ENCODE results near the gene MYF5. TPM values are rescaled to one million over a fixed set of nuclear protein-coding genes. Genes with fewer than 3 reads are reported as not detected.

The MYF5 gene
- total RNA-seq, 4 donors from 2014 or later = not detected

DNA sequence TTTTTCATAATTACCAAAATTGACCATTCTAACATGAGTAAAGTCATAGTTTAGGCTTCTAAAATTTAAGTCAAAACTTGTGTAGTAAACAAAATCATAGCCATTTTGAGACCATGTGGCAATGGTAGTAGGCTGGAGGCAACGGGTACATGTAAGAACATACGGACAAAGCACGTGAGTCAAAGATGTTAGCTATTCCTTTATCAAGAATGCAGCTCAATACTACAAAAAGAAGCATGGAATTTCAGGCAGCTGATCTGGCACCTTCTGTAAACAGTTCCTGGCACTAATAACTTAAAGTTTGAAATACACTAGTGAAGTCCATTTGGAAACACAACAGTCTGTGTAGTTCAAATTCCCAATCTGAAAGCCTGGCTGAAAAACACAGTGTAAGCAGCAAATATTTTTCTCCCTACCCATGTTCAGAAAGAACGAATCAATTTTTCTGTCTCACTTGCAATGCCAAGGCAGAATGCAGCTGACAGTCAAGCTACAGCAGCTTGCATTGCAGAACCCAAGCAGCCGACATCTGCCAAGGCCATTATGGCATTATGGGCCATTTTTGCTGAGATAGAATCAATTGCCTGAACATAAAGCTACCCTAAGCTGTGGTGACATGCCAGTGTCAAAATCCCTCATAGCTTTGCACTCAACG, 29.3 kb downstream of the MYF5 start:
- H3K36me3 ChIP-seq = no peaks in the 10 kb centered on the region
- no peaks in the 10 kb centered on the region for H3K9me3 ChIP-seq
- WGBS, 2 donors = 76 to 78% methylated on average over 6 of the region's 6 CpGs
- no peak overlapping the region for H3K27ac ChIP-seq
- no peaks in the 10 kb centered on the region for H3K27me3 ChIP-seq
- DNase-seq = no peak
- no peaks in the 10 kb centered on the region for H3K4me1 ChIP-seq
- no peak overlapping the region for H3K4me3 ChIP-seq (replicated peaks in 1 of 3)
- intact Hi-C loops (cut with DNase I) = no loop called here
- TF ChIP-seq, protein P1, sequence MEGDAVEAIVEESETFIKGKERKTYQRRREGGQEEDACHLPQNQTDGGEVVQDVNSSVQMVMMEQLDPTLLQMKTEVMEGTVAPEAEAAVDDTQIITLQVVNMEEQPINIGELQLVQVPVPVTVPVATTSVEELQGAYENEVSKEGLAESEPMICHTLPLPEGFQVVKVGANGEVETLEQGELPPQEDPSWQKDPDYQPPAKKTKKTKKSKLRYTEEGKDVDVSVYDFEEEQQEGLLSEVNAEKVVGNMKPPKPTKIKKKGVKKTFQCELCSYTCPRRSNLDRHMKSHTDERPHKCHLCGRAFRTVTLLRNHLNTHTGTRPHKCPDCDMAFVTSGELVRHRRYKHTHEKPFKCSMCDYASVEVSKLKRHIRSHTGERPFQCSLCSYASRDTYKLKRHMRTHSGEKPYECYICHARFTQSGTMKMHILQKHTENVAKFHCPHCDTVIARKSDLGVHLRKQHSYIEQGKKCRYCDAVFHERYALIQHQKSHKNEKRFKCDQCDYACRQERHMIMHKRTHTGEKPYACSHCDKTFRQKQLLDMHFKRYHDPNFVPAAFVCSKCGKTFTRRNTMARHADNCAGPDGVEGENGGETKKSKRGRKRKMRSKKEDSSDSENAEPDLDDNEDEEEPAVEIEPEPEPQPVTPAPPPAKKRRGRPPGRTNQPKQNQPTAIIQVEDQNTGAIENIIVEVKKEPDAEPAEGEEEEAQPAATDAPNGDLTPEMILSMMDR (IDR thresholded peaks at IDR 0.05) = no peak

DNA sequence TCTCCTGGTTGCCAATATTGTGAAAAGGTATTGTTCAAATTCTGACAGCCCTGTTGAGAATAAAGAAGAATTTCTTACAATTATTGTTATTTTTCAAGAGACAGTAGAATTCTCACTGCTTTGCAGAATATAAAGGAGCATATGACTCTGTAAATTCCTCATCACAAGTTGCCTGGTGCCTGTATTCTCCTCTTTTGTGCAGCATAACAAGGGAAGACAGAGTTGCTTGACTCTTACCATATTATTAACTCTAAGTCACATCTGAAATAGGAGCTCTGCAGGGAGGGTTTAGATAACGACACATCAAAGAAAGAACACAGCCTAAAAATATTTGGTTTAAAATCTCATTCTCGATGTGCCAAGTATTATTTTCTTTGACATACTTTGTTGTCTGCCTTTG, 31.1 kb downstream of the MYF5 start:
- Histone ChIP-seq H3K4me3 (replicated peaks in 1 of 3) (no peak overlapping the region), H3K9me3 (no peaks in the 10 kb centered on the region), H3K4me1 (no peaks in the 10 kb centered on the region), H3K27ac (no peak overlapping the region), H3K36me3 (no peaks in the 10 kb centered on the region), H3K27me3 (no peaks in the 10 kb centered on the region)
- TF ChIP-seq, protein P1 (IDR thresholded peaks at IDR 0.05) = no peak
- no peak for TF ChIP-seq POLR2A (IDR thresholded peaks at IDR 0.05)
- intact Hi-C loops (cut with DNase I) = no loop called here
- DNase-seq = no peak
- 66 to 81% methylated on average over 2 of the region's 2 CpGs for WGBS, 2 donors

DNA sequence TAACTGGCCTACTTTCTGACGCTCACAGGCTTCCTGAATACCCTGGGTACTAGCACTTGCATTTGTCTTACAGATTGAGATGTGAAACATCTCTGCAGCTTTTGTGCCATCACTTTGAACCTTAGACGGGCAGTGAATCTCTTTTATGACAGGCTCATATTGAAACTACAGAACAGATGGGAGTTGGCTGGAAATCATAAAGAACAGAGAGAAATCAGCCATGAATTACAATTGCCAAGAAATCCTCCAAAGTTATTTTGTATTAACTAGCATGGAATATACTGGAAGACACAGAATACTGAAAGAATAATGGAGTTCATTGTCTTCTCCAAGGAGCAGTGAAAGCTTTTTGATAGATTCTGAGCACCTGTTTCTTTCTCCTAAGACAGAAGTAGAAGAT, 32.7 kb downstream of the MYF5 start:
- no peak for DNase-seq
- no peak overlapping the region for H3K4me3 ChIP-seq (replicated peaks in 1 of 3)
- no peak overlapping the region for H3K27ac ChIP-seq
- H3K4me1 ChIP-seq = no peaks in the 10 kb centered on the region
- no peaks in the 10 kb centered on the region for H3K36me3 ChIP-seq
- TF ChIP-seq POLR2A (IDR thresholded peaks at IDR 0.05) = no peak
- TF ChIP-seq, protein P1 (IDR thresholded peaks at IDR 0.05) = no peak
- H3K9me3 ChIP-seq = no peaks in the 10 kb centered on the region
- 73 to 84% methylated on average over 2 of the region's 2 CpGs for WGBS, 2 donors
- no peaks in the 10 kb centered on the region for H3K27me3 ChIP-seq
- intact Hi-C loops (cut with DNase I) = no loop called here

DNA sequence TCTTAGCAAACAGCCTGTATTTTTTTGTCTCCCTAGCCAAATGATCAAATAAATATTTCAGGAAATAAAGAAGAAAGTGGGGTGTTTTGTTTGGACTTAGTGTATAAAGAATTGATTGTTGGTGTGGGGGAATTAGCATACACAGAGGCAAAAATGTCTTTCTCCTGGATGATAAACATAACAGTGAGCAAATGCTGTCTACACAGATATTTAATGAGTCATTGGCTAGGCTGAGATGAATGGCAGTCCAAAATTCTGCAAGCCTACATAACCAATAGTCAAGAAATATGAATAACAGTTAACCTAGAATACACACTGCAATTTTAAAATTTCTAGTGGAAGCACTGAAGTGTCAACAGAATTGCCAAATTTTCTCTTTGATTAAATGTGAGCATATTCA, 35.8 kb downstream of the MYF5 start:
- Histone ChIP-seq H3K36me3 (no peaks in the 10 kb centered on the region), H3K27me3 (no peaks in the 10 kb centered on the region), H3K27ac (no peak overlapping the region), H3K4me3 (replicated peaks in 1 of 3) (no peak overlapping the region), H3K9me3 (no peaks in the 10 kb centered on the region), H3K4me1 (no peaks in the 10 kb centered on the region)
- intact Hi-C loops (cut with DNase I) = no loop called here
- DNase-seq = no peak
- no peak for TF ChIP-seq POLR2A (IDR thresholded peaks at IDR 0.05)
- TF ChIP-seq, protein P1 (IDR thresholded peaks at IDR 0.05) = no peak

DNA sequence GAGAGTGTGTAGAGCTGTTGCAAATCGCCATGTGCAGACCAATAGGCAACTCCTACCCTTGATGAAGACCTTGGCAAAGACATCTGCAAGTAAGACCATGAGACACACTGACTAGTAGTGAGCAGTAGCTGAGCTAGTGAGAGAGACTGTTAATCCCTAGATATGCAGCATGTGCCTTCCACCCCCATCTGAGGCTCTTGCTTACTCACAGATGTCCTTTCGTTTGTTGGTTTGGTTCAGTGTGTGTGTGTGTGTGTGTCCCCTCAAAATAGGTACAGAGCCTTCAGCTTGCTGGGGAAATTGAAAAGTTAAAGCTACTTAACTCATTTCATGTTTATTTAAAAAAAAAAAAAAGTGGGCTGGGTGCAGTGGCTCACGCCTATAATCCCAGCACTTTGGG, 37.6 kb downstream of the MYF5 start:
- Histone ChIP-seq H3K36me3 (no peaks in the 10 kb centered on the region), H3K4me3 (replicated peaks in 1 of 3) (no peak overlapping the region), H3K4me1 (no peaks in the 10 kb centered on the region), H3K27ac (no peak overlapping the region), H3K9me3 (no peaks in the 10 kb centered on the region), H3K27me3 (no peaks in the 10 kb centered on the region)
- intact Hi-C loops (cut with DNase I) = no loop called here
- DNase-seq = no peak
- 85 to 88% methylated on average over 3 of the region's 3 CpGs for WGBS, 2 donors
- no peak for TF ChIP-seq POLR2A (IDR thresholded peaks at IDR 0.05)
- TF ChIP-seq, protein P1 (IDR thresholded peaks at IDR 0.05) = no peak
